HG02981 (cell line): ENCODE measurements around the gene SLC25A42.

Experiments
- ATAC-seq: cut with Tn5 transposase; IDR thresholded peaks from one replicate; pipeline ENCODE4 v1.9.1; 2021; ENCODE audit warnings: mild to moderate bottlenecking, moderate library complexity; ENCODE audit not compliant: unreplicated experiment

Gene SLC25A42

DNA sequence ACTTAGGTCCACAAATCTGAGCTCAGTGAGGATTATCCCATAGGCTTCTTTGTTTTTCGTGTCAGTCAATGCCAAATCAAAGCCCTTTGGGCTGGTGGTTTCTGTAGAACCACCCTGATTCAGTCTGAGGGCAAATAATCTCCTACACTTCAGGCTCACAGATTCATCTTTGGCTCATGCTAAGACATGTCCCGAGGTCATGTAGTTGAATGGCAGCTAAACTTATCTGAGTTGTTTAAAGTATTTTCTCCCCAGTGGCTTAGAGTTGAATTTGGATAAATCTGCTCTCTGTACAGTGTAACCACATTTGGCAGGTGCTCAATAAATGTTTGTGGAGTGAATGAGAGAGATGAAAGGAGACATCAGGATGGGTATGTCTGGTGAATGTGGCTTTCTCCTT is 13.1 kb upstream of the SLC25A42 start:
- no peak for ATAC-seq

DNA sequence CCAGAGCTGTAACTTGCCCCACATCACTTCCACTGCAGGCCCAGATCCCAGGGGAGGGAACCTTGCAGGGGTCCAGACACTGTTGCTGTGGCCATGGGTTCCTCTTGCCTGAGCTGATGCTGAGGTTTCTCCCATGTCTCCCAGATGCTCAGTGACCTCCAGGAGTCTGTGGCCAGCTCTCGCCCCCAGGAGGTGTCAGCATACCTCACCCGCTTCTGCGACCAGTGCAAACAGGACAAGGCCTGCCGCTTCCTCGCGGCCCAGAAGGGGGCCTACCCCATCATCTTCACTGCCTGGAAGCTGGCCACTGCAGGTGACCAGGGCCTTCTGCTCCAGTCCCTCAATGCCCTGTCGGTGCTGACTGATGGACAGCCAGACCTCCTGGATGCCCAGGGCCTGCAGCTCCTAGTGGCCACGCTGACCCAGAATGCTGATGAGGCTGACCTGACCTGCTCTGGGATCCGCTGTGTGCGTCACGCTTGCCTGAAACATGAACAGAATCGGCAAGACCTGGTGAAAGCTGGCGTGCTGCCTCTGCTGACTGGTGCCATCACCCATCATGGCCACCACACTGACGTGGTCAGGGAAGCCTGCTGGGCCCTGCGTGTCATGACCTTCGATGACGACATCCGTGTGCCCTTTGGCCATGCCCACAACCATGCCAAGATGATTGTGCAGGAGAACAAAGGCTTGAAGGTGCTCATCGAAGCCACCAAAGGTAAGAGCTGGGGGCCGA is 12.1 kb upstream of the SLC25A42 start:
- ATAC-seq = no peak

DNA sequence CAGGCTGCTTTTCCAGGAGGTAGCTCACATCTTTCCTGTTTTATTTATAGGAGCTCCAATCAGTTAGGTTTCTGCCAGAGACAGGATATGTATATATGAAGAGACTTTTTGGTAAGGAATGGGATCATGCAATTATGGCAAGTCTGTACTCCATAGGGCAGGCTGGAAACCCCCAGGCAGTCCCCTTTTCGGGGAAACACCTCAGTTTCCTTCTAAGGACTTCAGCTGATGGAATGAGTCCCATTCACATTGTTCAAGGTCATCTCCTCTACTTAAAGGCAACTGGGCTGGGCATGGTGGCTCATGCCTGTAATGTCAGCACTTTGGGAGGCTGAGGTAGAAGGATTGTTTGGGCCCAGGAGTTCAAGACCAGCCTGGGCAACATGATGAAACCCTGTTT is 10.9 kb upstream of the SLC25A42 start:
- no peak for ATAC-seq

DNA sequence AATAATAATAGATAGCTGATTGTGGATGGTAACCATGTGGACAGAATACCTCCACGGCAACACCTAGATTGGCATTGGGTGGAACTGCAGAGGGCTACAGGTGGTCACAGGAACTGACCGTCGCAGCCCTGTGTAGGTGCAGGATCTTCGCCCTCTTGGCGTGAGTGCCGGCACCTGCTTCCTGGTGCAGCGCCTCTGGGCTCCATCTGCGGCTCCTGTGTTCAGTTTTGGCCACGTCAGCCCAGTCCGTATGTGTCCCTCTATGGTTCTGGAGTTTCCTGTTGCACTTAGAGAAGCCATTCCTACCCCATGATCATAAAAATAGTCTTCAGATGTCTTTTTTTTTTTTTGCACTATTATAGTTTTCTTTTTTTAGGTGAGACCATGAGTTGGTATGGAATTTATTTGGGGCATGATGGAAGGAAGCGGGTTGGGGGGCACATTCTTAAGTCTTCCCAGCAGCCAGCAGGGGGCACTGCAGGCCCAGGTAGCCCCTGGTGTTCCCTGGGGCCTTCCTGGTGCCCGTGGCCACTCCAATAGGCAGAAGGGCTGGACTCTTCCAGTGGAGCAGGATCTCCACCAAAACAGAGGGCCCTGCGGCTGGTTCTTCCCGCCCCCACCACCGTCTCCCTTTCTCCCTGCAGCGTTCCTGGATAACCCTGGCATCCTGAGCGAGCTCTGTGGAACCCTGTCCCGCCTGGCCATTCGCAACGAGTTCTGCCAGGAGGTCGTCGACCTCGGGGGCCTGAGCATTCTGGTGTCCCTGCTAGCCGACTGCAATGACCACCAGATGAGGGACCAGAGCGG is 10.1 kb upstream of the SLC25A42 start:
- no peak for ATAC-seq

DNA sequence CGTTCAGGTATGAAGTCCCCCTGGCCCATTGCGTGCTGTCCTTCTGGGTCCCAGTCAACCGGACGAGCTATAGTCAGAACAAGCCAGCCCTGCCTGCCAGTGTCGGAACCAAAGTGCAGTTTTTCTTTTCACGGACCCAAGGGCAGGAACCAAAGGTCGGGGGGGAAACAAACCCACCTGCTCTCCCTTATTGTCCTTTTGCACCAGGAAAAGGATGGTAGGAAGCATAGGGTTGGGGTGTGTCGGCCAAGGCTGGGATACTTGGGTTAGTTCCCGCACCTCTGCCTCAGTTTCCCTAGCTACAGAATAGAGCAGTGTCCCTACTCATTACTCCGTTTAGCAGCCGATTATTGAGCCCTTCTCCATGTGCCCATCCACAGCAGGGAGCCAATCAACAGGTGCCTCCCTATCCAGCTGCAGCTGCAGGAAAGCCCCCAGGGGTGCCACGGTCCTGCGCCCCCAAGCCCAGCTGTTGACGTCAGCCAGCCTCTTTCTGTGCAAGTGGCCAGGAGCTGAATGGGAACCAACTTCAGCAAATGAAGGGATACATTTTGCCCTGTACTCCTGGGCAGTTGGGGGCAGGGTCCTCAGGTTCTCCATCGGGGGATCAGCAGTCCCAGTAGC is 9.4 kb upstream of the SLC25A42 start:
- ATAC-seq = no peak

DNA sequence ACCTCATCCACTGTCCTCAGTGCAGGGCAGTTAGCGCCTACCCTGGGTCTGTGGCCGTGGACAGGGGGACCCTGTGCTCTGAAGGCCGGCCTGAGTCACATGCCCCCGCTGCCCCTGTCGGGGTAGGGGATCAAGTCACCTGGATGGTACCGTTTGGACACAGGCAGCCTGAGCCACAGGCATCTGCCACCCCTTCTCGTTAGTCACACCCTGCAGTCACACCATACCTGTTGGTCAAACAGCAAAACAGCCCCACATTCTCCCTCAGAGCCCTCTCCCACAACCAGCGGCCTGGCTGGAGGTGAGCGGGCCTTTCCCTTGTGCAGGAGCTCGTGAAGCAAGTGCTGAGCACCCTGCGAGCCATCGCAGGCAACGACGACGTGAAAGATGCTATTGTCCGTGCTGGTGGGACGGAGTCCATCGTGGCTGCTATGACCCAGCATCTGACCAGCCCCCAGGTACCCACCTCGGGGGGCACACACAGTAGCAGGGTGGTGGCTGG is 8.8 kb upstream of the SLC25A42 start:
- no peak for ATAC-seq

DNA sequence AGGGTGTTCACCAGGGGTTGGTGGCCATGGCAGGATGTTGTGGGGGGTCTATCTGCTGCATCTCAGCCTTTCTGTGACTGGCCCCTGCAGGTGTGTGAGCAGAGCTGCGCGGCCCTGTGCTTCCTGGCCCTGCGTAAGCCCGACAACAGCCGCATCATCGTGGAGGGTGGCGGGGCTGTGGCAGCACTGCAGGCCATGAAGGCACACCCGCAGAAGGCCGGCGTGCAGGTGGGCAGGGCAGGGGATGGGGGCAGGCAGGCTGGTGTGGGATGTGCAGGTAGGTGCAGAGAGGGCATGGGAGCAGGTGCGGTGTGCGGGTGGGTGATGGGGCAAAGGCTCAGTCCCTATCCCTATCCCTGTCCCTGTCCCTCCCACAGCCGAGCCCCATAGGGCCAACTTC is 8.1 kb upstream of the SLC25A42 start:
- no peak for ATAC-seq

DNA sequence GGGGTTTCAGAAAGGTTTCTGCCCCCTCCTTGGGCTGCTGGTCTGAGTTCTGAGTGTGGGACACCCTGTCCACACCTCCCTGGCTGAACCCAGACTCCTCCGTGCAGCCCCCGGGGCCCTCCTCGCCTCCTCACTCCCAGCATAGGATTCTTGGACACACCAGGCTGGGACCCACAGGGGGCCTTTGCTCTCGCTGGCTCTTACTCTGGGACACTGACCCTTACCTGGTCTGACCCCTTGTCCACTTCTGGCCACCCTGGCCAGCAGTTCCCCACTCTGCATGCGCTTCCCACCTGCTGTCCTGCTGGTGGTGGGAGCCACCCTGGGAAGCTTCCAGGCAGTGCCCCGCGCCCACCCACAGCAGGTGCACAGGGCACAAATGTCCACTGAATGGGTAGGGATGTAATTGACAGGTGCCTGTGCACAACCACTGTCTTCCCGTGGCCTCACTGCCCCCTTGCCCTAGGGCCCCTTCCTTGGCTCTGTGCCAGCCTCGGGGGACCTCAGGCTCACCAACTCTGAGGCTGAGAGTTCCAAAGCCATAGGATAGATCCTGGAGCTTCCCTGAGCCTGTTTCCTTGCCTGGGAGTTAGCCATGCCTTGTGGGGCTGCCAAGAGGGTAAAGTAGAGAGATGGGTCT is 7.0 kb upstream of the SLC25A42 start:
- no peak for ATAC-seq

DNA sequence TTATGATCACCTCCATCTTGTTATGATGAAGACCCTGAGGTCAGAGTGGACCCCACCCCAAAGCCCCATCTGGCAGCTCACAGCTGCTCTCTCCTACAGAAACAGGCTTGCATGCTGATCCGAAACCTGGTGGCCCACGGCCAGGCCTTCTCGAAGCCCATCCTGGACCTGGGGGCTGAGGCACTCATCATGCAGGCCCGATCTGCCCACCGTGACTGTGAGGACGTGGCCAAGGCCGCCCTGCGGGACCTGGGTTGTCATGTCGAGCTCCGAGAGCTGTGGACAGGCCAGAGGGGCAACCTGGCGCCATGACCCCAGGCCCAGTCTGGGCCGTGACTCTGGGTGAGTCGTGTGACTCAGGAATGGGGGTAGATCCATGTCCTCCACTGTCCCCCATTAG is 6.5 kb upstream of the SLC25A42 start:
- no peak for ATAC-seq

DNA sequence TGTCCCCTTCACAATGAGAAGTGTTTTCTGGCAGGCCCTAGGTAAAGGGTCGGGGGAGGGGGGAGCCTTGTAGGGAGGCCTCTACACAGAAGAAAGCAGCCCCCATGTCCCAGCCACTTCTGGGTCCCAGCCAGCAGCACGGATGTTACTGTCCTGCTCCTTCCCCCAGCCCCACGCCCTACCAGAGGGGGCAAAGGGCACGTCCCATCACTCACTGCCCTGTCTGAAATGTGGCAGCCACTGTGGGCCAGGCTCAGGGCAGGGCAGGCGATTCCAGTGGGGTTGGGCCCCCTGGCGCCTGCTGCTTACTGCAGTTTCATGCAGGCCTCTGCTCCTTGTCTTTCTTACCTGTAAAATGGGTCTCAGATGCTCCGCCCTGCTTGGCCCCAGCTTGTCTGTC is 6.1 kb upstream of the SLC25A42 start:
- ATAC-seq = no peak

DNA sequence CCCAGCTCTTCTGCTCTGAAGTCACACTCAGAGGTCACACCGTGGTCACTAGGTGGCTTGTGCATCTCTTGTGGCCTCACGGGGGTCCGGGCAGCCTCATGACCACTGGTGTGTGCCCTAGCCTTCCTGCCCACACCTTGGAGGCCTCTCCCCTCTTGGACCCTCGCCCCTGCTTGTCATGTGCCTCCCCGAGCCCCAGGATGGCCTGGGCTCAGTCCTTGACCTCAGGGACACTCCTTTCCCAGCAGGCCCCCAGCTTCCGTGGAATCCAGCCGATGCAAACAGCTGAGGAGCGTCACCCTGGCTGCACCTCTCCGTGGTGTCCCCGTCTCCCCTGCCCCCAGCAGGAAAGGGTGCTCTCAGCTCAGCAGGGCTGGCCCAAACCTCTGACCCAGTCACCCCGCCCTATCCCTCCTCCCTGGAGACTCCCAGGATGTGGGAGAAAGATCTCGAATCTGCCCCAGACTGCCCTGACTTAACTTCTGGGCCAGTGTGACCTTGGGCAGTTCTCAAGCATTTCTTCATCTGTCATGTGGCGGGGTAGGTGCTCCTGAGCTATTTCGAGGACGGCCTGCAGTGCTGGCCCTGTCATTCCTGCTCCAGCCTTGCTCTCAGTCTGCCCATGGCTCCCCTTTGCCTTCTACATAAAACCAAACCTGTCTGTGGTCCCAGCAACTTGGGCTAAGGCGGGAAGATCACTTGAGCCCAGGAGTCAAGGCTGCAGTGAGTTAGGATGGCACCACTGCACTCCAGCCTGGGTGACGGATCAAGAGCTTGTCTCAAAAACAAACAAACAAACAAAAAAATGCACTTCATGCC is 4.6 kb upstream of the SLC25A42 start:
- no peak for ATAC-seq

DNA sequence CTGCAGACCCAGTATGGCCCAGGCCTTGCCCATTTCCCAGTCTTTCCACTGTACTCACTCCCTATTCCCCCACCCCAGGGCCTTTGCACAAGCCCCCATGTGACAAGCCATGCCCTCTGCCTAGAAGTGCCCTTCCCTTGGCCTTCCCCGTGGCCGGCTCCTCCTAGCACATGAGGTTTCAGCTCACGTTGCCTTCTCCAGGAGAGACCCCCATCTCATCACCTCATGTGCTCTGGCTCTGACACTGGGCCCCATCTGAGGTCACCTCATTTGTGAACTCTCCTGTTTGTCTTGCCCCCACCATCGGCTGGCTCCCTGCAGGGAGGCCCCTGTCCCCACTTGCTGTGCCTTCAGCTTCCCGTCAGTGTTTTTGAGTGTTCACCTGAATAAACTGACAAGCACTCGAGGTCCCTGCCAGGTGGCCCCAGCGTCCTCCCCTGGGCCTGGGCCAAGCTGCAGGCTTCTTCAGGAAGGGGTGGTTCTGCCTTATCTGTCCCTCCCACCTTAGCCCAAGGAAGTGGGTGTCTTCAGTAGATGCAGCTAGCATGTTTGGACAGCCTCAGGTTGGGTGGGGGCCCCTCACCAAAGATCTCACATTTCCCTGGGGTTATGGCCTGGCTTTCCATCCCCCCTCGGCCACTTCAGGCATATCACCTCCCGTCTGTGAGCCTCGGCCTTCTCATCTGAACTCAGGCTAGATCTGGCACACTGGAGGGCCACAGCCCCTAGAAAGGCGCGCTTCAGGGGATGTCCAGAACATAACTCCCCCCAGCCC is 3.8 kb upstream of the SLC25A42 start:
- ATAC-seq = no peak

DNA sequence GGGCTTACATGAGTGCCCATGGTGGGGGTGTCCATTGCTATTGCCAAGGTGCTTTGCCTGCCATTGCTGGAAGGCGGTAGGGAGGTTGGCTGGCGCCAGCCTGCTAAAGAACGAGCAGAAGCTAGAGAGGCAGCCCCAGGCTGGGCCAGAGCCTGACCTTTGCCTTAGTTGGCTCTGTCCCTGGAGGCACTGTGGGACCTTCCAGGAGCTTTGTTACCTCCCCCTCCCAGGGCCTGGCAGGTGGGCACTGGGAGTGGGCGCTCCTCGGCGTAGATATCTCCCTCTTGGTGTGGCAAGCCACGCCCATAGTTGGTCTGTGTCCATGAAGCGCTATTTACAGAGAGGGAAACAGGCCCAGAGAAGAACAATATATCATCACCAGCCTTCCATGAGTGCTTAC is 2.3 kb upstream of the SLC25A42 start:
- ATAC-seq = no peak

DNA sequence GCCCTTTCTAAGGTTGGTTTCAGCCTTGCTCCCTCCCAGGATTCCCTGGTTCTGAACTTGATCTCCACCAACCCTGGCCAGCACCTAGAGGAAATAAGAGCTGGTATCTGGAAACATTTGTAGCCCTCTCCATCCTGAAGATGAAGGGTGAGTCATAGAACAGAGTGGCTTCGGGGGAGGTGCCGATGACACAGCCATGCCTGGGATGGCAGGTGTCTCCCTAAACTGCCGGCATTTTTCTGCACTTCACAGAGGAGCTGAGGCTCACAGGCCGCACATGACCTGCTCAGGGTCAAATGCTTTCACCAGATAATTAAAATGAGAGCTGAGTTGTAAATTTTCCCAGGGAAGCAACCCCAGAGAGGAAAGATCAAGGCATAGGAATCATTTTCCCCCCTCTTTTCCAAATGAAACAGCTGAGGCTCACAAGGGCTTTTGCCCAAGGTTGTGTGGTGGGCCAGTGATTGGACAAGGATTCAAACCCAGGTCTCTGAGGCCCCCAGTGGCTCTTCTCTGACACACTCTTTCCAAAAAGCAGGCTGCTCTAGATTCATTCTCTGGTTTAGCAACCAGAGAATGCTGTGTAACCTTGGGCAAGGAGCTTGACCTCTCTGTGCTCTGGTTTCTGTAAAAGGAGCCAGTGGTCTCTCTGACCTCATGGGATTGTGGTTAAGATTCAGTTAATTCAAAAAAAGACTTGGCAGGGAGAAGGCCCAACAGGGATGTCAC is 1.2 kb upstream of the SLC25A42 start:
- ATAC-seq = no peak

DNA sequence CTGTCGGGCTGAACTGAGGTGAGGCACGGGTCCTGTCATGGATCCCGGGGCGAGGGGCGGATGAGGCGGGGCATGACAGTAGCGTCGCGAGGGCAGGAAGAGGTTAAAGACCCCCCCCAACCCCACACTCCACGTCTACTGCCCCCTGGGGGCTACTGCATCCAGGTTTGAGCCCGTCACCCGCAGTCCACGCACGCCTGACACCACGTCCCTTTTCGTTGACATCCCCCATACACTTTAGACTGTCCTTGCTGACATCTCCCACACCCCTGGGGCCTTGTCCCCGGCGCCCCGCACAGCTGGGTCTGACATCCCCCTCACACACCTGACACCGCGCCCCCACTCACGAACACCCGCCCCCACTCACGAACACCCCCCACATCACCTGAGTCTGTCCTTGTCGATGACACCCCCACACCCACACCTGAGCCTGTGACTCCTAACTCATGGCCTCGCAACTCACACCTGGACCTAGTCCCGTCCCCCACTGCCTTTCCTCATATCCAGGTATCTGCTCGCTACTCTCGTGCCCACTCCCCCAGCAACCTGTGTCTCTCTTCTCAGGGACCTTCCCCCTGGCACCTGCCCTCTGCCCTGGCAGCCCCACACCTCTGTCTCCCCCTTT is 416 bp downstream of the SLC25A42 start:
- no peak for ATAC-seq

DNA sequence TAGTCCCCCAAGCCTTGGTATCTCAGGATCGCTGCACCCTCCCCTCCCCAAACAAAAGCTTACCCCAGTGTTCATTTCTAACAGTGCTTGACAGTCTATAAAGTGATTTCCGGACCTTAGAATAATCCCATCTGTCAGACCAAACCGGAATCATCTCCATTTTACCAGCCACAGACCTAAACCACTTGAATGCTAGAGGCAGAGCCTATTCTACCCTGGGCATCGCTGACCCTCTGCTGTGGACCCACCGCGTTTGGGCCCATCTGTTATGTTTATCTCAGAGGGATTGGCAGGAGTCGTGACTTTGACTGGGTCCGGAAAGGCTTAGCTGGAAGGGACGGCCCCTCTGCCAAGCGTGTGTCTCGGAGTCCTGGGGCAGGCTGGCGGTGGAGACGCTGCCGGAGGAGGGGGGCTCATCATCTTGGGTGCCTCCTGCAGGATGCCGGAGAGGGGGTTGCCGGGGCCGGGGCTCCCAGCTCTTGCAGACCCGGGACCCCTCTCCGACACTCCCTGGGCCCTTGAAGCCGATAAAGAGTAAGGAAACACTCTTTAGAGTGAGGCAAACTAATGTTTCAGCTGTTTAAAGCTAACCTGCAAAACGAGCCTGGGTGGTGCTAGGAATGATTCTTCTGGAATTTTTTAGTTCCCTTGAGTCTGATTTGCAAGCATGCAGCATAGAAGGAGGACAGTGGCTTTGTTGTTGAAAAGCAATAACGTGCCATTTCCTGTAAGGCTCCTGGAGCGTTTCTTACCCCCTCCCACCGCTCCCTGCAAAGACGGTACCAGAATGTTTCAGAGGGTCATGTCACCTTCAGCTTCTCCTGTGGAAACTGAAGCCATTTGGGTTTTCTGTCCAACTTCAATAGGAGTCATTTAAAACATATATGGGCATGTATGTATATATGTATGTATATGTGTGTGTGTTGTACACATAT is 1.3 kb downstream of the SLC25A42 start:
- no peak for ATAC-seq

DNA sequence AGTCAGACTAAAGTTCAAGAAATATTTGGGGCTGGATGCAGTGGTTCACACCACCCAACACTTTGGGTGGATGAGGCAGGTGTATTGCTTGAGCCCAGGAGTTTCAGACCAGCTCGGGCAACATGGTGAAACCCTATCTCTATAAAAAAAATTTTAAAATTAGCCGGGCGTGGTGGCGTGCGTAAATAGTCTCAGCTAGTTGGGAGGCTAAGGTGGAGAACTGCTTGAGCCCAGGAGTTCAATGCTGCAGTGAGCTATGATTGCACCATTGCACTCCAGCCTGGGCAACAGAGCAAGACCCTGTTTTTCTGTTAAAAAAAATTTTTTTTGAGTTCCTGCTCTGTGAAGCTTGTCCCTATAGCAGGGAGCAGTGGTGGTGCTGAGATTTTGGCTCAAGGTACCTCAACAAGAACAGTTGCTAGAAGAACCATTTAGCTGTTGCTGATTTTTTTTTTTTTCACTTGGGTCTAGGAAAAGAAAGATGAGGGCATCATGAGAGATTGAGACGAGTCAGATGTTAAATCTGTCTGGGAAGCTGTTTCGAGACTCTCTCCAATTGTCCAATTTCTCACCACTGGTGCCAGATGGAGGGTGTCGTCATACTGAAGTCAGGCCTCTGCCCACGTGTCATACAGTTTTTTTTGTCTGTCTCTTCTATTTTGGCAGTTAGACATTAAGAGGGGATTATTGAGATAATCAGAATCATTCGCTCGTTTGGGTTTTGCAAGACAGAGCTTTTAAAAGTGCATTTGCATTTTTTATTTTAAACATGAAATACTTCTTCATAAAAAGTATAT is 3.7 kb downstream of the SLC25A42 start:
- ATAC-seq = no peak
